ENCODE data around the gene MACROD2.

Gene MACROD2

GRCh38 chr20:13995086-13995665, at the start of gene MACROD2:
Gene MACROD2, plus strand, starts transcription at chr20:13995516.
- TF ChIP-seq CTCF (conservative IDR thresholded peaks at IDR 0.05; ENCODE audit: control insufficient read depth, insufficient read depth, low read depth, low read length): no peak
- peak within 1 kb of the TSS; percentile 57 for H3K4me3 ChIP-seq (ENCODE audit: control insufficient read depth, low read depth, low read length)
- peak; percentile 84 for DNase-seq (ENCODE audit: low read depth)

DNA sequence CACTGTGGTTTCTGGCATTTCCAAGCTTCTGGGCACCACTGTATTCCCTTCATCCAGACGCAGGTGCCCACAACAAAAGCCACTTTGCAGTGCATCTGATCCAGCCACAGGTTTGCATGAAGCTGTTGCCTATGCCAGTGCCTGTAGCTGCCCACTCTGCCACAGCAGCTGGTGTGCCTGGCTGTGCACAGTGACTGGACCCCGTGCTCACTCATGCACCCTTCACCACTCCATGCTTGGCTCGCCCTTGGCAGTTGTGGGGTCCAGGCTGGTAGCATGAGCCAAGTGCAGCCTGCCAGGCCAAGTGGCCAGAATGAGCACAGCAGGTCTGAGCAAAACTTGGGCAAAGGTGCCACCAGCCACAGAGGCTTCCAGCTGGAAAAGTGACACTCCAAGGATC, 47.6 kb upstream of the MACROD2 start:
- no peak for TF ChIP-seq CTCF (conservative IDR thresholded peaks at IDR 0.05; ENCODE audit: control insufficient read depth, insufficient read depth, low read depth, low read length)
- DNase-seq (ENCODE audit: low read depth): no peak
- H3K4me3 ChIP-seq (ENCODE audit: control insufficient read depth, low read depth, low read length): no peak overlapping the region

GRCh38 chr20:13953227-13953626, 42.1 kb upstream of the MACROD2 start:
- H3K4me3 ChIP-seq (ENCODE audit: control insufficient read depth, low read depth, low read length): no peak overlapping the region
- TF ChIP-seq CTCF (conservative IDR thresholded peaks at IDR 0.05; ENCODE audit: control insufficient read depth, insufficient read depth, low read depth, low read length): no peak
- no peak for DNase-seq (ENCODE audit: low read depth)

DNA sequence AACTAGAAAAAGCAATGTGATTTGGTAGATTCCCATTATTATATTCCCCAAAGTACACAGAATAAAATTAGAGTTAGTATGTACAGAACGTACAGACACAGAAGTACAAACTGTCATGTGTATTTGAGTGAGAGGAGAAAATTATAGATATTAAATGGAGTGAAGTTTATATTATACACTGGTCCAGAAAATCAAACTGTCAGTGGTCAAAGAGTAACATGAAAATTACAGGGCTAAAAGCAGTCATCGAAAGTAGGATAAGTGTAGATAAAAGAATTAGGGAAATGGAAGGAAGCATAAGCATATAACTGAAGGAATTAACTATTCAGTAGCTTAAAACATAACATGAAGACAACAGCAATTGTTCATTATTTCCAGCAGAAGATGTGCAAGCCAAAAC, 35.2 kb upstream of the MACROD2 start:
- H3K4me3 ChIP-seq (ENCODE audit: control insufficient read depth, low read depth, low read length): no peak overlapping the region
- TF ChIP-seq CTCF (conservative IDR thresholded peaks at IDR 0.05; ENCODE audit: control insufficient read depth, insufficient read depth, low read depth, low read length): no peak
- no peak for DNase-seq (ENCODE audit: low read depth)

DNA sequence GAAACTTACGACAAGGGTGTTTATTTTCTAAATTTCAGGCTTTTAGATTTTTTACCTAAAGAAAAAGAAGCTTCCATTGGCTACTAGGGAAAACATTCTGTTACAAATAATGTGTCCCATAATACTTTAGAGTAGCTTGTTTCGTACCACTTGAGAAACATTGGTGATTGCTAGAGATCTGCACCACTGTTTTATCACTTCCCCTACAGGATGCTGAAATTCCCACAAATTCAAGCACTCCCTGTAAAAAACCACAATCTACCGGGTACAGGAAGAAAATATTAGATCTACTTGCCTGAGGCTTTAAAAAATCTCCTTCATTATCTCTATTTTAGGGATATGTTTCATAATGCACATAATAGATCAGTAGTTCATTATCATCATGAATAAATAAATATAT, 34.8 kb upstream of the MACROD2 start:
- TF ChIP-seq CTCF (conservative IDR thresholded peaks at IDR 0.05; ENCODE audit: control insufficient read depth, insufficient read depth, low read depth, low read length): no peak
- H3K4me3 ChIP-seq (ENCODE audit: control insufficient read depth, low read depth, low read length): no peak overlapping the region
- DNase-seq (ENCODE audit: low read depth): no peak

- DNase-seq (ENCODE audit: low read depth): no peak
- no peak overlapping the region for H3K4me3 ChIP-seq (ENCODE audit: control insufficient read depth, low read depth, low read length)
- no peak for TF ChIP-seq CTCF (conservative IDR thresholded peaks at IDR 0.05; ENCODE audit: control insufficient read depth, insufficient read depth, low read depth, low read length)
These were observed 11.1 kb upstream of the MACROD2 start for GRCh38 chr20:13984211-13984610.

- no peak within 1 kb of the TSS for H3K4me3 ChIP-seq (ENCODE audit: control insufficient read depth, low read depth, low read length)
- TF ChIP-seq CTCF (conservative IDR thresholded peaks at IDR 0.05; ENCODE audit: control insufficient read depth, insufficient read depth, low read depth, low read length): no peak
- DNase-seq (ENCODE audit: low read depth): no peak
These were observed 4.9 kb upstream of the MACROD2 start, which contains the start of gene SEL1L2 for GRCh38 chr20:13990465-13990864. Gene SEL1L2, minus strand, starts transcription at chr20:13990614. Its CDS starts 80 bp downstream, at chr20:13990534.
